Diencephalon (tissue), 1 donor: ENCODE data around the gene CEP44. TPM values are rescaled to one million over a fixed set of nuclear protein-coding genes. Genes with fewer than 3 reads are reported as not detected.

Experiments used
- total RNA-seq: library from RNA; depleted of rRNA; stranded (reverse); fragments of >200 nt; gene quantifications from one replicate; pipeline ENCODE4 v1.2.3, GENCODE V29; 2014

CEP44 gene, protein sequence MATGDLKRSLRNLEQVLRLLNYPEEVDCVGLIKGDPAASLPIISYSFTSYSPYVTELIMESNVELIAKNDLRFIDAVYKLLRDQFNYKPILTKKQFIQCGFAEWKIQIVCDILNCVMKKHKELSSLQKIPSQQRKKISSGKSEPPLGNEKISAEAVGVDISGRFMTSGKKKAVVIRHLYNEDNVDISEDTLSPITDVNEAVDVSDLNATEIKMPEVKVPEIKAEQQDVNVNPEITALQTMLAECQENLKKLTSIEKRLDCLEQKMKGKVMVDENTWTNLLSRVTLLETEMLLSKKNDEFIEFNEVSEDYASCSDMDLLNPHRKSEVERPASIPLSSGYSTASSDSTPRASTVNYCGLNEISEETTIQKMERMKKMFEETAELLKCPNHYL
- total RNA-seq = 29.8 TPM

DNA sequence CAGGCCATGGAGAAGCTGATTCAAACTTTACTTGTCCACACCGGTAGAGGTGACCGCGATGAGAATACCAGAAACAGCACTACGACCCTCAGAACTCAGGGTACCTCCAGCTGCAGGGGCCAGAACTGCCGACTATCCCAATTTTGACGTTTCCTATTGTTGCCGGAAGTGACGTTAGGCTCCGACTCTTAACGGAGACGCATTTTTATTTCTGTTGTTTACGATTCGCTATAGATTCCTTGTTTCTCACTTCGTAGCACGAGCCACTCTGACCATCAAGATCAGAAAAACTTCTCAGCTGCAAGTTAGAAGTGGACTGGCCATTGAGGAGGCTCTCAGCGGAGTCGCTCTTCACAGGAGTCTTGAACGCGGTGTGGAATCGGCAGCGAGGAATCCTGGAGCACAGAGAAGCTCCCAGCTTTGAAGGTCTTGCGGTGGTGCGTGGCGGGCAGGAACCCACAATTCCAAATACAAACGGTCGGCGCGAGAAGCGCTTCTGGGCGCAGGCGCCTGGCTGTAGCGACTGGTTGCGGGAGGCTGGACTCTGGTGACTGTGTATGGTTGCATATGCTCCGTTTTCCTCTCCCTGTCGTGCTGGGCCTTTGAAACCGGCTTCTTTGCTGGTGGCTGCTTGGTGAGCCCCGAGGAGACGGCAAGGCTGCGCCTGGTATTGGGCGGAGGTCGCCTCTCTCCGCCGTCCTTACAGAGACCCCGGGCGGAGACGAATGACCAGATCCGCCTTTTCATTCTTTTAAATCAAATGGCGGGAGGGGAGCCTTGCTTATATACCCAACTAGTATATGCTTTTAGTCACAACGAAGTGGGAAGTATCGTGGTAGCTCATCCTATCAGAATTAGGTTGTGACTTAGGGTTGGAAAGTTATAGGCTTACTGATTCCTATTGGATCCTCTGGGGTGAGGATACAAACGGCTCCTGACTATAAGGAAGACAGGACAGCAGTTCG, at the start of gene CEP44, which contains the start of gene FBXO8:
Gene CEP44 (plus strand): TSS at position 405 of the 965 bp plus-strand sequence. CDS start 15,211 bp downstream, outside the sequence.
Gene FBXO8 (minus strand): TSS at position 161 of the 965 bp plus-strand sequence. CDS start 20,575 bp downstream, outside the sequence.

Other genes starting within 250 kb of the CEP44 start
- gene FBXO8, start 244 bp upstream of the CEP44 start, total RNA-seq = 34.6 TPM
- 8.5 TPM for gene HPGD, start 238.6 kb downstream of the CEP44 start, total RNA-seq